Cardiac muscle cell (in vitro differentiated cells and primary cell): Measurements from ENCODE around the gene PROZ. TPM values are rescaled to one million over a fixed set of nuclear protein-coding genes. Genes with fewer than 3 reads are reported as not detected.

ENCODE experiments used
- DNase-seq, 2 donors: peaks; one replicate each; pipeline versions ENCODE4 v3.0.0 to v3.0.0-alpha.2; 2010 to 2017; ENCODE audit warnings: low read depth in 1 of 2, low spot score in 1 of 2
- H3K27ac ChIP-seq: fragments of 200-600 bp; sonication (generic); 2 replicates; pipeline ENCODE4 v1.5.1; 2016
- H3K27me3 ChIP-seq: fragments of 200-600 bp; sonication (generic); 2 replicates; pipeline ENCODE4 v1.6.0; 2016; ENCODE audit warnings: control low read depth
- H3K36me3 ChIP-seq: fragments of 200-600 bp; sonication (generic); 2 replicates; pipeline ENCODE4 v1.5.1; 2016; ENCODE audit warnings: control low read depth
- H3K4me1 ChIP-seq: fragments of 200-600 bp; sonication (generic); 2 replicates; pipeline ENCODE4 v1.8.1; 2017; ENCODE audit warnings: low read depth, mild to moderate bottlenecking, mixed run types
- H3K4me3 ChIP-seq: fragments of 200-600 bp; sonication (generic); 2 replicates; pipeline ENCODE4 v1.5.1; 2016; ENCODE audit warnings: mild to moderate bottlenecking
- H3K9me3 ChIP-seq: fragments of 200-600 bp; sonication (generic); 2 replicates; pipeline ENCODE4 v1.5.1; 2017; ENCODE audit warnings: low read depth, mild to moderate bottlenecking, control low read depth
- polyA plus RNA-seq: library from polyadenylated mRNA; unstranded; fragments of >200 nt; fragmentation: Nextera tagmentation; extraction: Ambion mirVana; gene quantifications from 2 replicates; pipeline ENCODE4 v1.2.1, GENCODE V29; 2016
- total RNA-seq: library from RNA; depleted of rRNA; stranded (reverse); fragments of >200 nt; gene quantifications from 2 replicates; pipeline ENCODE4 v1.2.3, GENCODE V29; 2016
- TF ChIP-seq, protein P1 (sequence below): IDR thresholded peaks from 2 replicates; pipeline ENCODE4 v1.5.1; 2012; ENCODE audit warnings: low read depth, mild to moderate bottlenecking, low read length

PROZ gene
- total and polyA plus RNA-seq, 2 experiments from 2014 or later, result 0.42 TPM; not detected in 1

DNA sequence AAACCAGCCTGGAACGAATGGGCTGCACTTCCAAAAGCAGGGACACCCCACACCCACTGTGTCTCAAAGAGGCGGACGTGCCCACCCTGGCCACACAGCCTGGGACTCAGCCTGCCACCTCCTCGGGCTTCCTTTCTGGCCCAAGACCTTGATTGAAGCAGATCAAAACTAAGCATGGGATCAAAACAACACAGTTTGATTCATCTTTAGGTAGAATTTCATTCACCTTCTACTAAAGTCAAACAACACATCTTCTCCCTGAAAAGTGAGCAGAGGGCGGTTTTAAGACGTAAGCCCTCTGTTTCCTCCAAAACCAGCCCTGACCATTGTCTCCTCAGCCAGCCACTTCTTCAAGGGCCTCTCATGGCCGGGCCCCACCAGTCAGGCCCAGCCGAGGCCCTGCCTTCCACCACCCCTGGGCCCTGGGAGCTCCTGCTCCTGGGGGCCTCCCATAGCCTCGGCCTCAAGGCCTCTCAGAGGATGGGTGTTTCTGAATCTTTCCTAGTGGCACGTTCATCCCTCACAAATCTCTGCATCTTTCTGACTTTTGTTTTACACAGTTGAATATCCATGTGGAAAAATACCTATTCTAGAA, 42.1 kb upstream of the PROZ start:
- Histone ChIP-seq H3K27ac (no peak overlapping the region), H3K4me1 (no peaks in the 10 kb centered on the region), H3K36me3 (no peaks in the 10 kb centered on the region), H3K27me3 (peaks cover 95% of the 10 kb centered on the region), H3K9me3 (no peaks in the 10 kb centered on the region), H3K4me3 (no peak overlapping the region)
- TF ChIP-seq, protein P1, sequence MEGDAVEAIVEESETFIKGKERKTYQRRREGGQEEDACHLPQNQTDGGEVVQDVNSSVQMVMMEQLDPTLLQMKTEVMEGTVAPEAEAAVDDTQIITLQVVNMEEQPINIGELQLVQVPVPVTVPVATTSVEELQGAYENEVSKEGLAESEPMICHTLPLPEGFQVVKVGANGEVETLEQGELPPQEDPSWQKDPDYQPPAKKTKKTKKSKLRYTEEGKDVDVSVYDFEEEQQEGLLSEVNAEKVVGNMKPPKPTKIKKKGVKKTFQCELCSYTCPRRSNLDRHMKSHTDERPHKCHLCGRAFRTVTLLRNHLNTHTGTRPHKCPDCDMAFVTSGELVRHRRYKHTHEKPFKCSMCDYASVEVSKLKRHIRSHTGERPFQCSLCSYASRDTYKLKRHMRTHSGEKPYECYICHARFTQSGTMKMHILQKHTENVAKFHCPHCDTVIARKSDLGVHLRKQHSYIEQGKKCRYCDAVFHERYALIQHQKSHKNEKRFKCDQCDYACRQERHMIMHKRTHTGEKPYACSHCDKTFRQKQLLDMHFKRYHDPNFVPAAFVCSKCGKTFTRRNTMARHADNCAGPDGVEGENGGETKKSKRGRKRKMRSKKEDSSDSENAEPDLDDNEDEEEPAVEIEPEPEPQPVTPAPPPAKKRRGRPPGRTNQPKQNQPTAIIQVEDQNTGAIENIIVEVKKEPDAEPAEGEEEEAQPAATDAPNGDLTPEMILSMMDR, result no peak
- no peak for DNase-seq

GRCh38 chr13:113116871-113117271, 41.6 kb upstream of the PROZ start:
- no peak for DNase-seq
- H3K9me3 ChIP-seq, result no peaks in the 10 kb centered on the region
- H3K4me1 ChIP-seq, result no peaks in the 10 kb centered on the region

GRCh38 chr13:113117335-113117872, 41.0 kb upstream of the PROZ start:
- TF ChIP-seq, protein P1, result no peak
- DNase-seq, result no peak
- H3K4me3 ChIP-seq, result no peak overlapping the region
- peaks cover 2% of the 10 kb centered on the region for H3K4me1 ChIP-seq
- peaks cover 90% of the 10 kb centered on the region for H3K27me3 ChIP-seq
- H3K36me3 ChIP-seq, result no peaks in the 10 kb centered on the region
- H3K9me3 ChIP-seq, result no peaks in the 10 kb centered on the region
- H3K27ac ChIP-seq, result no peak overlapping the region

More at GRCh38 chr13:113116871-113117271, 41.6 kb upstream of the PROZ start:
- Histone ChIP-seq H3K27me3 (peaks cover 95% of the 10 kb centered on the region), H3K27ac (no peak overlapping the region), H3K36me3 (no peaks in the 10 kb centered on the region), H3K4me3 (no peak overlapping the region)
- TF ChIP-seq, protein P1, result no peak

- H3K36me3 ChIP-seq, result no peaks in the 10 kb centered on the region
- no peaks in the 10 kb centered on the region for H3K9me3 ChIP-seq
- H3K4me3 ChIP-seq, result no peak overlapping the region
- H3K27ac ChIP-seq, result no peak overlapping the region
- H3K27me3 ChIP-seq, result peaks cover 85% of the 10 kb centered on the region
- TF ChIP-seq, protein P1, result no peak
- peaks cover 7% of the 10 kb centered on the region for H3K4me1 ChIP-seq
- no peak for DNase-seq
Observed at GRCh38 chr13:113117911-113118260, 40.6 kb upstream of the PROZ start.

GRCh38 chr13:113118261-113119021, 40.0 kb upstream of the PROZ start:
- H3K27me3 ChIP-seq, result peaks cover 80% of the 10 kb centered on the region
- DNase-seq, result no peak
- H3K36me3 ChIP-seq, result no peaks in the 10 kb centered on the region
- TF ChIP-seq, protein P1, result no peak
- H3K4me1 ChIP-seq, result peaks cover 8% of the 10 kb centered on the region
- no peaks in the 10 kb centered on the region for H3K9me3 ChIP-seq
- H3K27ac ChIP-seq, result no peak overlapping the region
- no peak overlapping the region for H3K4me3 ChIP-seq
